ENCODE data around the gene ARL3. TPM values are rescaled to one million over a fixed set of nuclear protein-coding genes. Genes with fewer than 3 reads are reported as not detected.

The ARL3 gene
- total RNA-seq, 4 donors from 2014 or later, result 2.2 to 3.4 (median 2.8) TPM

DNA sequence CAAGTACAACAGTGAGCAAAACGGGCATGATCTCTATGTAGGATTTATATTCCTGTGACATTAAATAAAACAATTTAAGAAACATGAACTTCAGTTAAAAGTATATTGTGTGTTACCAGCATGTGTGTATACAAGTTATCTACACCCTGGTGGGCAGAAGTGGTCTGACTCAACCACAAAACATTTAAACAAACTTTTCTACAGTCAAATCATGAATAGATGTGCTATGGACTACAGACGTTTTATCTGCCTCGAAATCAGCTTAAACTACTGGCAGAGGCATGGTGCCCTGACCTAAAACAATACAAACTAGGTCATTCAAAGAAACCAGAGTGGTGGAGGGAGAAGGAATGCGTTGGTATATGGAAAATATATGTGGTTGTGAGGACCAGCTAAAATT is 3.6 kb downstream of the ARL3 start:
- Histone ChIP-seq H3K27me3 (no peaks in the 10 kb centered on the region), H3K9me3 (no peaks in the 10 kb centered on the region), H3K27ac (no peak overlapping the region), H3K4me3 (no peak overlapping the region), H3K36me3 (no peaks in the 10 kb centered on the region), H3K4me1 (peaks cover 0 to 17% (median 12%) of the 10 kb centered on the region in 4 donors)
- intact Hi-C loops (cut with DNase I; ENCODE audit: low total_unique reads), result no loop called here
- 51 to 54% methylated on average over 4 of the region's 4 CpGs for WGBS, 2 donors (ENCODE audit: low coverage in 1 of 2)
- TF ChIP-seq, protein P1, sequence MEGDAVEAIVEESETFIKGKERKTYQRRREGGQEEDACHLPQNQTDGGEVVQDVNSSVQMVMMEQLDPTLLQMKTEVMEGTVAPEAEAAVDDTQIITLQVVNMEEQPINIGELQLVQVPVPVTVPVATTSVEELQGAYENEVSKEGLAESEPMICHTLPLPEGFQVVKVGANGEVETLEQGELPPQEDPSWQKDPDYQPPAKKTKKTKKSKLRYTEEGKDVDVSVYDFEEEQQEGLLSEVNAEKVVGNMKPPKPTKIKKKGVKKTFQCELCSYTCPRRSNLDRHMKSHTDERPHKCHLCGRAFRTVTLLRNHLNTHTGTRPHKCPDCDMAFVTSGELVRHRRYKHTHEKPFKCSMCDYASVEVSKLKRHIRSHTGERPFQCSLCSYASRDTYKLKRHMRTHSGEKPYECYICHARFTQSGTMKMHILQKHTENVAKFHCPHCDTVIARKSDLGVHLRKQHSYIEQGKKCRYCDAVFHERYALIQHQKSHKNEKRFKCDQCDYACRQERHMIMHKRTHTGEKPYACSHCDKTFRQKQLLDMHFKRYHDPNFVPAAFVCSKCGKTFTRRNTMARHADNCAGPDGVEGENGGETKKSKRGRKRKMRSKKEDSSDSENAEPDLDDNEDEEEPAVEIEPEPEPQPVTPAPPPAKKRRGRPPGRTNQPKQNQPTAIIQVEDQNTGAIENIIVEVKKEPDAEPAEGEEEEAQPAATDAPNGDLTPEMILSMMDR (IDR thresholded peaks at IDR 0.05), result no peak
- in situ Hi-C loops (cut with MboI; ENCODE audit: low pct_ligation_motif_present in 1 of 4, low pct_unique_long_range_greater_than_20kb in 1 of 4, low sequenced_read_pairs in 3 of 4), result no loop called here
- no peak for DNase-seq

- WGBS, 2 donors (ENCODE audit: low coverage in 1 of 2), result 55 to 92% methylated on average over 2 of the region's 2 CpGs
- Histone ChIP-seq H3K36me3 (no peaks in the 10 kb centered on the region), H3K27ac (no peak overlapping the region), H3K4me3 (no peak overlapping the region), H3K4me1 (no peaks in the 10 kb centered on the region), H3K27me3 (no peaks in the 10 kb centered on the region), H3K9me3 (no peaks in the 10 kb centered on the region)
- intact Hi-C loops (cut with DNase I; ENCODE audit: low total_unique reads) (no loop called here), in situ Hi-C loops (cut with MboI; ENCODE audit: low pct_ligation_motif_present in 1 of 4, low pct_unique_long_range_greater_than_20kb in 1 of 4, low sequenced_read_pairs in 3 of 4) (no loop called here)
- TF ChIP-seq POLR2AphosphoS5 (IDR thresholded peaks at IDR 0.05) (no peak), POLR2A (IDR thresholded peaks at IDR 0.05) (no peak), EP300 (IDR thresholded peaks at IDR 0.05; ENCODE audit: low read depth) (no peak)
- TF ChIP-seq, protein P1 (IDR thresholded peaks at IDR 0.05), result no peak
- DNase-seq, result no peak
These were observed 8.7 kb downstream of the ARL3 start for GRCh38 chr10:102705531-102705930.

GRCh38 chr10:102704915-102705314 is 9.3 kb downstream of the ARL3 start:
- TF ChIP-seq POLR2AphosphoS5 (IDR thresholded peaks at IDR 0.05) (no peak), POLR2A (IDR thresholded peaks at IDR 0.05) (no peak), EP300 (IDR thresholded peaks at IDR 0.05; ENCODE audit: low read depth) (no peak)
- TF ChIP-seq, protein P1 (IDR thresholded peaks at IDR 0.05), result no peak
- in situ Hi-C loops (cut with MboI; ENCODE audit: low pct_ligation_motif_present in 1 of 4, low pct_unique_long_range_greater_than_20kb in 1 of 4, low sequenced_read_pairs in 3 of 4), result no loop called here
- 68 to 88% methylated on average over 3 to 6 of the region's 6 CpGs for WGBS, 2 donors (ENCODE audit: low coverage in 1 of 2)

DNA sequence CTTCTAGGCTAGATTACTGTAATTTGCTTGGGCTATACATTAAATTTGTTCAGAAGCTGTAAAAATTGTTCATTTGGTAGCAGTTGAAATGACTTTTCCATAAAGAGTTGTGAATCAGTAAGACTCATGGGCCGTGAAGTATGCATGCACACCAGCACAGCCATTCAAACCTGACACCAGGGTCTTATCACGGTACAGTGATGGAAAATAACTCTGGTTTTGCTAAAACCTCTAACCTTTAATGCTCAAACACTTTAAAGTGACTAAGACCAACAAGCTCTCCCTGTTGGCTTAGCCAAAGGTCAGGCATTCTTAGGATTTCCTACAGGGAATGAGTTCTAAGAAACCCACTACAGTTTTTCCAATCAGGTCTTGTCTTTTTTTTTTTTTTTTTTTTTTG is 11.5 kb downstream of the ARL3 start:
- Histone ChIP-seq H3K27ac (no peak overlapping the region), H3K27me3 (no peaks in the 10 kb centered on the region), H3K4me3 (no peak overlapping the region), H3K9me3 (no peaks in the 10 kb centered on the region), H3K4me1 (no peaks in the 10 kb centered on the region), H3K36me3 (peaks cover 0 to 10% (median 3%) of the 10 kb centered on the region in 4 donors)
- in situ Hi-C loops (cut with MboI; ENCODE audit: low pct_ligation_motif_present in 1 of 4, low pct_unique_long_range_greater_than_20kb in 1 of 4, low sequenced_read_pairs in 3 of 4), result no loop called here
- 67 to 98% methylated on average over 1 to 2 of the region's 2 CpGs for WGBS, 2 donors (ENCODE audit: low coverage in 1 of 2)
- intact Hi-C loops (cut with DNase I; ENCODE audit: low total_unique reads), result no loop called here
- no peak for DNase-seq
- TF ChIP-seq EP300 (IDR thresholded peaks at IDR 0.05; ENCODE audit: low read depth), result no peak
- TF ChIP-seq, protein P1 (IDR thresholded peaks at IDR 0.05), result no peak
- no peak for TF ChIP-seq POLR2AphosphoS5 (IDR thresholded peaks at IDR 0.05)

More at GRCh38 chr10:102704915-102705314, 9.3 kb downstream of the ARL3 start:
- Histone ChIP-seq H3K9me3 (no peaks in the 10 kb centered on the region), H3K36me3 (no peaks in the 10 kb centered on the region), H3K4me3 (no peak overlapping the region), H3K4me1 (no peaks in the 10 kb centered on the region), H3K27me3 (no peaks in the 10 kb centered on the region), H3K27ac (no peak overlapping the region)
- DNase-seq, result no peak
- intact Hi-C loops (cut with DNase I; ENCODE audit: low total_unique reads), result no loop called here
